ENCODE data around the gene CLIC3.

DNA sequence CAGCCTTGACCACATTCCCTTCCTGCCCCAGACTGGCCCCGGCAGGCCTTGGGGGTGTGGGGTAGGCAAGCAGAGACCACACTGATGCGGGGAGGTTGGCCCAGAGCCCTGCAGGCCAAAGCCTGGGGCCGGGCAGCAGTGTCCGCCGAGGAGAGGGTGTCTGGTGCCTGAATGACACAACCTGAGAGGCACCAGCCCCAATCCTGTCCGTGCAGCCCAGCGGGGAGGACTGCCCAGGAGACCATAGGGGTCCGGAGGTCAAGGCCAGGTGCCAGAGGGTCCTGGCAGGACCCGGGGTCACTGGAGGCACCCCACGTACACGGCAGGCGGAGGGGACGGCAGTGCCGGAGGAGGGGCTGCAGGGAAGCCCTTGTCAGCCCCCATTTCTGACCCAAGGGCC lies 24.6 kb downstream of the CLIC3 start:
- TF ChIP-seq, protein P1, sequence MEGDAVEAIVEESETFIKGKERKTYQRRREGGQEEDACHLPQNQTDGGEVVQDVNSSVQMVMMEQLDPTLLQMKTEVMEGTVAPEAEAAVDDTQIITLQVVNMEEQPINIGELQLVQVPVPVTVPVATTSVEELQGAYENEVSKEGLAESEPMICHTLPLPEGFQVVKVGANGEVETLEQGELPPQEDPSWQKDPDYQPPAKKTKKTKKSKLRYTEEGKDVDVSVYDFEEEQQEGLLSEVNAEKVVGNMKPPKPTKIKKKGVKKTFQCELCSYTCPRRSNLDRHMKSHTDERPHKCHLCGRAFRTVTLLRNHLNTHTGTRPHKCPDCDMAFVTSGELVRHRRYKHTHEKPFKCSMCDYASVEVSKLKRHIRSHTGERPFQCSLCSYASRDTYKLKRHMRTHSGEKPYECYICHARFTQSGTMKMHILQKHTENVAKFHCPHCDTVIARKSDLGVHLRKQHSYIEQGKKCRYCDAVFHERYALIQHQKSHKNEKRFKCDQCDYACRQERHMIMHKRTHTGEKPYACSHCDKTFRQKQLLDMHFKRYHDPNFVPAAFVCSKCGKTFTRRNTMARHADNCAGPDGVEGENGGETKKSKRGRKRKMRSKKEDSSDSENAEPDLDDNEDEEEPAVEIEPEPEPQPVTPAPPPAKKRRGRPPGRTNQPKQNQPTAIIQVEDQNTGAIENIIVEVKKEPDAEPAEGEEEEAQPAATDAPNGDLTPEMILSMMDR (conservative IDR thresholded peaks at IDR 0.05), result no peak
- TF ChIP-seq EZH2 (IDR thresholded peaks at IDR 0.05; ENCODE audit: low read depth), result no peak
